HEK293 (cell line): ENCODE measurements around the gene DACT3.

Source experiments
- CTCF ChIA-PET: fragments of 350-600 bp; formaldehyde crosslinking; extraction: SDS; loops from one replicate; lab custom pipeline; 2021; ENCODE audit warnings: antibody characterized with exemption; lab: Yijun Ruan, JAX
- POLR2A ChIA-PET: fragments of 300-600 bp; formaldehyde crosslinking; extraction: SDS; loops from one replicate; lab custom pipeline; 2020; ENCODE audit warnings: antibody characterized with exemption, inconsistent platforms; lab: Yijun Ruan, JAX
- H3K27ac ChIP-seq: fragments of 200-500 bp; sonication (Bioruptor generic); 2 replicates; pipeline ENCODE4 v1.5.1; 2014; ENCODE audit warnings: low read depth, low read length, control low read depth, inconsistent platforms; ENCODE audit errors: extremely low read depth
- H3K36me3 ChIP-seq, 2 experiments: fragments of 200-500 bp in 1 of 2; sonication (Bioruptor generic) in 1 of 2; 1 replicate in 1 of 2; 2 replicates in 1 of 2; pipeline ENCODE4 v1.5.1; 2014 to 2017; ENCODE audit warnings: inconsistent platforms in 2 of 2, low read length in 2 of 2; ENCODE audit not compliant: control insufficient read depth in 2 of 2, insufficient read depth in 1 of 2
- H3K4me1 ChIP-seq: fragments of 200-500 bp; sonication (Bioruptor generic); 2 replicates; pipeline ENCODE4 v1.5.1; 2014; ENCODE audit warnings: mild to moderate bottlenecking, low read length, inconsistent platforms; ENCODE audit not compliant: control insufficient read depth, insufficient read depth
- H3K4me3 ChIP-seq: 2 replicates; pipeline ENCODE4 v1.5.1; 2011; ENCODE audit warnings: low read depth, mild to moderate bottlenecking, control low read depth, low read length, moderate library complexity
- H3K9me3 ChIP-seq: fragments of 200-500 bp; sonication (Bioruptor generic); 2 replicates; pipeline ENCODE4 v1.5.1; 2014; ENCODE audit warnings: low read depth, low read length, inconsistent platforms; ENCODE audit not compliant: control insufficient read depth, insufficient read depth
- BCL11A ChIP-seq: fragments of 450-650 bp; formaldehyde crosslinking; IDR thresholded peaks from 2 replicates; pipeline ENCODE4 v1.5.1; 2016; ENCODE audit warnings: low read depth, missing biosample characterization, missing genetic modification characterization
- BCL11B ChIP-seq: fragments of 450-650 bp; formaldehyde crosslinking; IDR thresholded peaks from 2 replicates; pipeline ENCODE4 v1.5.1; 2016; ENCODE audit warnings: low read depth, missing biosample characterization, missing genetic modification characterization
- EGR2 ChIP-seq: fragments of 450-650 bp; formaldehyde crosslinking; IDR thresholded peaks from 2 replicates; pipeline ENCODE4 v1.5.1; 2016; ENCODE audit warnings: low read depth, missing biosample characterization, missing genetic modification characterization
- GLI4 ChIP-seq: fragments of 450-650 bp; formaldehyde crosslinking; IDR thresholded peaks from 2 replicates; pipeline ENCODE4 v1.5.1; 2016; ENCODE audit warnings: missing biosample characterization, missing genetic modification characterization
- KLF9 ChIP-seq: fragments of 450-650 bp; formaldehyde crosslinking; IDR thresholded peaks from 2 replicates; pipeline ENCODE4 v1.5.1; 2016; ENCODE audit warnings: missing biosample characterization, missing genetic modification characterization, low read depth
- SP2 ChIP-seq: fragments of 450-650 bp; formaldehyde crosslinking; IDR thresholded peaks from 2 replicates; pipeline ENCODE4 v1.5.1; 2016; ENCODE audit warnings: missing biosample characterization, missing genetic modification characterization
- ZFHX2 ChIP-seq: fragments of 450-650 bp; formaldehyde crosslinking; conservative IDR thresholded peaks from 2 replicates; pipeline ENCODE4 v1.5.1; 2016; ENCODE audit warnings: missing biosample characterization, missing genetic modification characterization
- ZFP37 ChIP-seq: fragments of 450-650 bp; formaldehyde crosslinking; IDR thresholded peaks from 2 replicates; pipeline ENCODE4 v1.5.1; 2016; ENCODE audit warnings: missing biosample characterization, missing genetic modification characterization
- ZNF146 ChIP-seq: fragments of 450-650 bp; formaldehyde crosslinking; IDR thresholded peaks from 2 replicates; pipeline ENCODE4 v1.5.1; 2016; ENCODE audit warnings: missing biosample characterization, missing genetic modification characterization
- ZNF155 ChIP-seq: fragments of 450-650 bp; formaldehyde crosslinking; IDR thresholded peaks from 2 replicates; pipeline ENCODE4 v1.5.1; 2016; ENCODE audit warnings: missing biosample characterization, missing genetic modification characterization
- ZNF16 ChIP-seq: fragments of 450-650 bp; formaldehyde crosslinking; IDR thresholded peaks from 2 replicates; pipeline ENCODE4 v1.5.1; 2016; ENCODE audit warnings: low read depth, missing biosample characterization, missing genetic modification characterization
- ZNF214 ChIP-seq: fragments of 450-650 bp; formaldehyde crosslinking; IDR thresholded peaks from 2 replicates; pipeline ENCODE4 v1.5.1; 2017; ENCODE audit warnings: missing biosample characterization, mild to moderate bottlenecking, missing genetic modification characterization, borderline replicate concordance
- ZNF266 ChIP-seq: fragments of 450-650 bp; formaldehyde crosslinking; IDR thresholded peaks from 2 replicates; pipeline ENCODE4 v1.5.1; 2016; ENCODE audit warnings: missing biosample characterization, missing genetic modification characterization, low read depth
- ZNF324 ChIP-seq: fragments of 450-650 bp; formaldehyde crosslinking; IDR thresholded peaks from 2 replicates; pipeline ENCODE4 v1.5.1; 2016; ENCODE audit warnings: missing biosample characterization, missing genetic modification characterization
- ZNF416 ChIP-seq: fragments of 450-650 bp; formaldehyde crosslinking; IDR thresholded peaks from 2 replicates; pipeline ENCODE4 v1.5.1; 2016; ENCODE audit warnings: missing biosample characterization, missing genetic modification characterization
- ZNF510 ChIP-seq: fragments of 450-650 bp; formaldehyde crosslinking; IDR thresholded peaks from 2 replicates; pipeline ENCODE4 v1.5.1; 2018; ENCODE audit warnings: mild to moderate bottlenecking, missing genetic modification characterization, missing biosample characterization; ENCODE audit not compliant: insufficient replicate concordance
- ZNF549 ChIP-seq: fragments of 450-650 bp; IDR thresholded peaks from 2 replicates; pipeline ENCODE4 v1.5.1; 2018; ENCODE audit warnings: missing biosample characterization, missing genetic modification characterization, mild to moderate bottlenecking, inconsistent platforms, moderate library complexity
- ZNF561 ChIP-seq: fragments of 450-650 bp; IDR thresholded peaks from 2 replicates; pipeline ENCODE4 v1.5.1; 2018; ENCODE audit warnings: missing biosample characterization, missing genetic modification characterization, borderline replicate concordance
- ZNF654 ChIP-seq: fragments of 450-650 bp; formaldehyde crosslinking; IDR thresholded peaks from 2 replicates; pipeline ENCODE4 v1.5.1; 2016; ENCODE audit warnings: low read depth, missing biosample characterization, missing genetic modification characterization
- ZNF777 ChIP-seq: fragments of 450-650 bp; formaldehyde crosslinking; IDR thresholded peaks from 2 replicates; pipeline ENCODE4 v1.5.1; 2017; ENCODE audit warnings: missing biosample characterization, missing genetic modification characterization, borderline replicate concordance
- ZSCAN16 ChIP-seq: fragments of 450-650 bp; formaldehyde crosslinking; IDR thresholded peaks from 2 replicates; pipeline ENCODE4 v1.5.1; 2016; ENCODE audit warnings: missing biosample characterization, missing genetic modification characterization
- TF ChIP-seq, protein P1 (sequence below): fragments of 450-650 bp; formaldehyde crosslinking; conservative IDR thresholded peaks from 2 replicates; pipeline ENCODE4 v1.5.1; 2016; ENCODE audit warnings: low read depth, missing biosample characterization, missing genetic modification characterization
- TF ChIP-seq, protein P2 (sequence below): fragments of 450-650 bp; formaldehyde crosslinking; IDR thresholded peaks from 2 replicates; pipeline ENCODE4 v1.5.1; 2017; ENCODE audit warnings: missing biosample characterization, missing genetic modification characterization
- TF ChIP-seq, protein P3 (sequence below): fragments of 450-650 bp; formaldehyde crosslinking; IDR thresholded peaks from 2 replicates; pipeline ENCODE4; 2016; ENCODE audit warnings: missing biosample characterization, missing genetic modification characterization
- TF ChIP-seq, protein P4 (sequence below): fragments of 450-650 bp; formaldehyde crosslinking; IDR thresholded peaks from 2 replicates; pipeline ENCODE4 v1.5.1; 2016; ENCODE audit warnings: missing biosample characterization, missing genetic modification characterization
- TF ChIP-seq, protein P5 (sequence below): fragments of 450-650 bp; formaldehyde crosslinking; IDR thresholded peaks from 2 replicates; pipeline ENCODE4 v1.5.1; 2016; ENCODE audit warnings: missing biosample characterization, missing genetic modification characterization

DACT3 gene

DNA sequence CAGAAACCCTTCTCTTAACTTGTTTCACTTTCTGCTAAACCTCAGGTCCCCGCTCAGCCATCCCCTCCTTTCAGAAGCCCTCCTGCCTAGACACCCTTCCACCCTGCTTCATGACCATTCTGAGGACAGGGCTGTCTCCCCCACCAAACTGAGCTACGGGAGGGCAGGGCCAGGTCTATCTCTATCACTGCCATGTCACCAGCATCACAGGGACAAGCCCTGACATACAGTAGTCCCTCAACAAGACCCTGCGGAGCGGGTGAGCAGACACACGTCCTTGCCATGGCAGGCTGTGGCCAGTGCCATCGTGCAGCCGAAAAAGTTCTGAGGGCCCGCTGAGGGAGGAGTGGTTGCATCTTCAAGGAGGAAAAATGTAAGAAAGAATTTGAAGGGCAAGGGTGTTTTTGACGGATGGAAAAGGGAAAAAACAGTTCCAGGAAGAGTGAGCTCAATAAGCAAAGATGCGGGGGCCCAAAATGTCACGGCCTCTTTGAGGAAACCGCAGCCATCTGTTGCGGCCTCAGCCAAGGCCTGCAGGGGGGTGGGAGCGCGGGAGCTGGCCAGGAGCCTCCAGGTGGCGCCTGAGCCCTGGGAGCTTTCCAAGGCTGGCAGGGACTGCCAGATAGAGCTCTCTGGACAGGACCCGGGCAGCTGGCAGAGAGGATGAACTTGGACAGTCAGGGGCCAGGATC is 44.2 kb downstream of the DACT3 start (continued):
- TF ChIP-seq, protein P1, sequence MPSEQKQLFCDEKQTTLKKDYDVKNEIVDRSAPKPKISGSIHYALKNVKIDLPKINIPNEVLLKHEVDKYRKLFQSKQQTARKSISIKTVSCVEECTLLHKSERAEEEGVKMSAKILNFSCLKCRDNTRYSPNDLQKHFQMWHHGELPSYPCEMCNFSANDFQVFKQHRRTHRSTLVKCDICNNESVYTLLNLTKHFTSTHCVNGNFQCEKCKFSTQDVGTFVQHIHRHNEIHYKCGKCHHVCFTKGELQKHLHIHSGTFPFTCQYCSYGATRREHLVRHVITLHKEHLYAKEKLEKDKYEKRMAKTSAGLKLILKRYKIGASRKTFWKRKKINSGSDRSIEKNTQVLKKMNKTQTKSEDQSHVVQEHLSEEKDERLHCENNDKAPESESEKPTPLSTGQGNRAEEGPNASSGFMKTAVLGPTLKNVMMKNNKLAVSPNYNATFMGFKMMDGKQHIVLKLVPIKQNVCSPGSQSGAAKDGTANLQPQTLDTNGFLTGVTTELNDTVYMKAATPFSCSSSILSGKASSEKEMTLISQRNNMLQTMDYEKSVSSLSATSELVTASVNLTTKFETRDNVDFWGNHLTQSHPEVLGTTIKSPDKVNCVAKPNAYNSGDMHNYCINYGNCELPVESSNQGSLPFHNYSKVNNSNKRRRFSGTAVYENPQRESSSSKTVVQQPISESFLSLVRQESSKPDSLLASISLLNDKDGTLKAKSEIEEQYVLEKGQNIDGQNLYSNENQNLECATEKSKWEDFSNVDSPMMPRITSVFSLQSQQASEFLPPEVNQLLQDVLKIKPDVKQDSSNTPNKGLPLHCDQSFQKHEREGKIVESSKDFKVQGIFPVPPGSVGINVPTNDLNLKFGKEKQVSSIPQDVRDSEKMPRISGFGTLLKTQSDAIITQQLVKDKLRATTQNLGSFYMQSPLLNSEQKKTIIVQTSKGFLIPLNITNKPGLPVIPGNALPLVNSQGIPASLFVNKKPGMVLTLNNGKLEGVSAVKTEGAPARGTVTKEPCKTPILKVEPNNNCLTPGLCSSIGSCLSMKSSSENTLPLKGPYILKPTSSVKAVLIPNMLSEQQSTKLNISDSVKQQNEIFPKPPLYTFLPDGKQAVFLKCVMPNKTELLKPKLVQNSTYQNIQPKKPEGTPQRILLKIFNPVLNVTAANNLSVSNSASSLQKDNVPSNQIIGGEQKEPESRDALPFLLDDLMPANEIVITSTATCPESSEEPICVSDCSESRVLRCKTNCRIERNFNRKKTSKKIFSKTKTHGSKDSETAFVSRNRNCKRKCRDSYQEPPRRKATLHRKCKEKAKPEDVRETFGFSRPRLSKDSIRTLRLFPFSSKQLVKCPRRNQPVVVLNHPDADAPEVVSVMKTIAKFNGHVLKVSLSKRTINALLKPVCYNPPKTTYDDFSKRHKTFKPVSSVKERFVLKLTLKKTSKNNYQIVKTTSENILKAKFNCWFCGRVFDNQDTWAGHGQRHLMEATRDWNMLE (tag by site-specific recombination) = no peak
- TF ChIP-seq ZFHX2 (tag by site-specific recombination) (0 out of 2 replicates have a peak, but pooled peaks have one; percentile 13), GLI4 (no peak), ZFP37 (tag by site-specific recombination) (no peak), ZNF777 (tag by site-specific recombination) (no peak), KLF9 (tag by site-specific recombination) (no peak), ZNF155 (tag by site-specific recombination) (no peak), ZNF510 (no peak), ZSCAN16 (tag by site-specific recombination) (no peak), ZNF549 (tag by site-specific recombination) (no peak), BCL11B (tag by site-specific recombination) (no peak), SP2 (tag by site-specific recombination) (no peak), ZNF654 (tag by site-specific recombination) (peak; percentile 25; the same call in 1 of the 2 replicates), ZNF266 (tag by site-specific recombination) (no peak), ZNF561 (peak; percentile 72; the same call in 1 of the 2 replicates), EGR2 (tag by site-specific recombination) (no peak)
- TF ChIP-seq, protein P2, sequence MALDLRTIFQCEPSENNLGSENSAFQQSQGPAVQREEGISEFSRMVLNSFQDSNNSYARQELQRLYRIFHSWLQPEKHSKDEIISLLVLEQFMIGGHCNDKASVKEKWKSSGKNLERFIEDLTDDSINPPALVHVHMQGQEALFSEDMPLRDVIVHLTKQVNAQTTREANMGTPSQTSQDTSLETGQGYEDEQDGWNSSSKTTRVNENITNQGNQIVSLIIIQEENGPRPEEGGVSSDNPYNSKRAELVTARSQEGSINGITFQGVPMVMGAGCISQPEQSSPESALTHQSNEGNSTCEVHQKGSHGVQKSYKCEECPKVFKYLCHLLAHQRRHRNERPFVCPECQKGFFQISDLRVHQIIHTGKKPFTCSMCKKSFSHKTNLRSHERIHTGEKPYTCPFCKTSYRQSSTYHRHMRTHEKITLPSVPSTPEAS (tag by site-specific recombination) = no peak
- TF ChIP-seq, protein P3, sequence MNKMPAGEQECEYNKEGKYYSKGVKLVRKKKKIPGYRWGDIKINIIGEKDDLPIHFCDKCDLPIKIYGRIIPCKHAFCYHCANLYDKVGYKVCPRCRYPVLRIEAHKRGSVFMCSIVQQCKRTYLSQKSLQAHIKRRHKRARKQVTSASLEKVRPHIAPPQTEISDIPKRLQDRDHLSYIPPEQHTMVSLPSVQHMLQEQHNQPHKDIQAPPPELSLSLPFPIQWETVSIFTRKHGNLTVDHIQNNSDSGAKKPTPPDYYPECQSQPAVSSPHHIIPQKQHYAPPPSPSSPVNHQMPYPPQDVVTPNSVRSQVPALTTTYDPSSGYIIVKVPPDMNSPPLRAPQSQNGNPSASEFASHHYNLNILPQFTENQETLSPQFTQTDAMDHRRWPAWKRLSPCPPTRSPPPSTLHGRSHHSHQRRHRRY (tag by site-specific recombination) = no peak
- TF ChIP-seq, all 188 proteins: peak for 14

DNA sequence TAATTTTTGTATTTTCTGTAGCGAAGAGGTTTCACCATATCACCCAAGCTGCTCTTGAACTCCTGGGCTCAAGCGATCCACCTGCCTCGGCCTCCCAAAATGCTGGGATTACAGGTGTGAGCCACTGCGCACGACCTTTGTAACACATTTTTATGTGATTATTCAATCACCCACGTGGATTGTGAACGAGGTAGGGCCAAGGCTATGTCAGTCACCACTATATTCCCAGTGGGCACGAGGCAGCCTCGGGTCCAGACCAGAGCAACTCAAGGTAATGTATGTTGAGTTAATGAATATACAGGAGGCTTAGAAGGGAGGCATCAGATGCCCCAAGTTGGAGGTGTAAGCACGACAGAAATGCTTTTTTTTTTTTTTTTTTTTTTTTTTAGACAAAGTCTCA is 45.0 kb downstream of the DACT3 start:
- no peak overlapping the region for H3K27ac ChIP-seq
- no peaks in the 10 kb centered on the region for H3K4me1 ChIP-seq
- CTCF ChIA-PET = interaction anchor here (0.6 to 14.6 kb wide), 10 partner anchors 9 to 195 kb away, joined by 3 to 327 read pairs (median 14); partner anchors contain the start of genes CALM3 and DACT3
- H3K36me3 ChIP-seq = peaks cover 0 to 3% of the 10 kb centered on the region in 2 experiments; a peak in 1 of 3 replicates
- POLR2A ChIA-PET = no interaction called here
- H3K9me3 ChIP-seq = no peaks in the 10 kb centered on the region
- H3K4me3 ChIP-seq = no peak overlapping the region
- TF ChIP-seq, protein P4, sequence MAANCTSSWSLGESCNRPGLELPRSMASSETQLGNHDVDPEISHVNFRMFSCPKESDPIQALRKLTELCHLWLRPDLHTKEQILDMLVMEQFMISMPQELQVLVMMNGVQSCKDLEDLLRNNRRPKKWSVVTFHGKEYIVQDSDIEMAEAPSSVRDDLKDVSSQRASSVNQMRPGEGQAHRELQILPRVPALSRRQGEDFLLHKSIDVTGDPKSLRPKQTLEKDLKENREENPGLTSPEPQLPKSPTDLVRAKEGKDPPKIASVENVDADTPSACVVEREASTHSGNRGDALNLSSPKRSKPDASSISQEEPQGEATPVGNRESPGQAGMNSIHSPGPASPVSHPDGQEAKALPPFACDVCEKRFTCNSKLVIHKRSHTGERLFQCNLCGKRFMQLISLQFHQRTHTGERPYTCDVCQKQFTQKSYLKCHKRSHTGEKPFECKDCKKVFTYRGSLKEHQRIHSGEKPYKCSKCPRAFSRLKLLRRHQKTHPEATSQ = no peak
- TF ChIP-seq BCL11A (no peak), ZNF266 (tag by site-specific recombination) (no peak), ZNF214 (no peak), ZNF324 (tag by site-specific recombination) (no peak), ZNF416 (tag by site-specific recombination) (no peak), ZFHX2 (tag by site-specific recombination) (no peak), ZNF16 (tag by site-specific recombination) (no peak), ZNF146 (tag by site-specific recombination) (no peak)
- TF ChIP-seq, protein P5, sequence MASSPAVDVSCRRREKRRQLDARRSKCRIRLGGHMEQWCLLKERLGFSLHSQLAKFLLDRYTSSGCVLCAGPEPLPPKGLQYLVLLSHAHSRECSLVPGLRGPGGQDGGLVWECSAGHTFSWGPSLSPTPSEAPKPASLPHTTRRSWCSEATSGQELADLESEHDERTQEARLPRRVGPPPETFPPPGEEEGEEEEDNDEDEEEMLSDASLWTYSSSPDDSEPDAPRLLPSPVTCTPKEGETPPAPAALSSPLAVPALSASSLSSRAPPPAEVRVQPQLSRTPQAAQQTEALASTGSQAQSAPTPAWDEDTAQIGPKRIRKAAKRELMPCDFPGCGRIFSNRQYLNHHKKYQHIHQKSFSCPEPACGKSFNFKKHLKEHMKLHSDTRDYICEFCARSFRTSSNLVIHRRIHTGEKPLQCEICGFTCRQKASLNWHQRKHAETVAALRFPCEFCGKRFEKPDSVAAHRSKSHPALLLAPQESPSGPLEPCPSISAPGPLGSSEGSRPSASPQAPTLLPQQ (tag by site-specific recombination) = no peak
